Peyer's patch (tissue), 4 donors: ENCODE results near the gene MAP4K5. TPM values are rescaled to one million over a fixed set of nuclear protein-coding genes. Genes with fewer than 3 reads are reported as not detected.

Source experiments
- DNase-seq, 3 donors: peaks; one replicate each; pipeline ENCODE4 v3.0.0-alpha.2; 2017 to 2019
- H3K27ac ChIP-seq, 4 donors: fragments of 200-600 bp; sonication (generic); one replicate each; pipeline ENCODE4 v1.5.1; 2016 to 2019
- H3K27me3 ChIP-seq, 2 donors: fragments of 200-600 bp; sonication (generic); one replicate each; pipeline ENCODE4 v1.5.1; 2019
- H3K36me3 ChIP-seq, 3 donors: fragments of 200-600 bp; sonication (generic); one replicate each; pipeline ENCODE4 v1.5.1; 2016 to 2019
- H3K4me1 ChIP-seq, 4 donors: fragments of 200-600 bp; sonication (generic); one replicate each; pipeline ENCODE4 v1.5.1; 2016 to 2019
- H3K4me3 ChIP-seq, 4 donors: fragments of 200-600 bp; sonication (generic); 1 replicate in 3 of 4; 2 replicates in 1 of 4; pipeline ENCODE4 v1.5.1; 2016 to 2019; ENCODE audit warnings: mild to moderate bottlenecking in 1 of 4
- H3K9me3 ChIP-seq, 4 donors: fragments of 200-600 bp; sonication (generic); one replicate each; pipeline ENCODE4 v1.5.1; 2016 to 2019; ENCODE audit warnings: mild to moderate bottlenecking in 1 of 4
- POLR2A ChIP-seq, 2 donors: fragments of 450-650 bp; IDR thresholded peaks; one replicate each; pipeline ENCODE4 v1.5.1; 2017; ENCODE audit warnings: antibody characterized with exemption in 2 of 2, mild to moderate bottlenecking in 2 of 2, moderate library complexity in 2 of 2
- total RNA-seq, 4 donors: library from RNA; depleted of rRNA; stranded (reverse); fragments of >200 nt; gene quantifications; one replicate each; pipeline ENCODE4 v1.1.0, GENCODE V29; 2016
- TF ChIP-seq, protein P1 (sequence below), 6 experiments: fragments of 450-650 bp in 4 of 6; fragments of 200-600 bp in 2 of 6; sonication (generic) in 1 of 6; IDR thresholded peaks; one replicate each; pipeline ENCODE4 v1.5.1; 2017 to 2019; ENCODE audit warnings: antibody characterized with exemption in 6 of 6, mild to moderate bottlenecking in 3 of 6, moderate library complexity in 1 of 6

MAP4K5 gene
- total RNA-seq, 4 donors from 2014 or later, result 47.1 to 123 (median 78.4) TPM

DNA sequence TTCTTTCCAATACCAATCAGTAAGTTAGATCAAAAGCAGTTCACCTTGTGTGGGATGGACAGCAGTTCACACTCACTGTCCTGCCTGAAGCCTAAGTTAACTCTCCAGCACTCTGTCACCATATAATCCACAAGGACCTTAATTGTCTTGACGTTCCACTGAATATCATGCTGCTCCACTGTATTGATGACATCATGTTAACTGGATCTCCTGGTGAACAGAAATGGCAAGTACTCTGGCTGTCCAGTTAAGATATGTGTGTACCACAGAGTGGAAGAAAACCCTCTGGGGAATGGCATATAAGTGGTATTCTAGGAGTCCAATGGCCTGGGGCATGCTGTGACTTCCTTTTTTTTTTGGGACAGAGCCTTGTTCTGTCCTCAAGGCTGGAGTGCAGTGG lies 151.9 kb downstream of the MAP4K5 start:
- Histone ChIP-seq H3K9me3 (no peaks in the 10 kb centered on the region), H3K36me3 (no peaks in the 10 kb centered on the region), H3K27me3 (no peaks in the 10 kb centered on the region), H3K4me3 (no peak overlapping the region), H3K27ac (no peak overlapping the region), H3K4me1 (no peaks in the 10 kb centered on the region)
- TF ChIP-seq POLR2A (IDR thresholded peaks at IDR 0.05), result no peak
- TF ChIP-seq, protein P1, sequence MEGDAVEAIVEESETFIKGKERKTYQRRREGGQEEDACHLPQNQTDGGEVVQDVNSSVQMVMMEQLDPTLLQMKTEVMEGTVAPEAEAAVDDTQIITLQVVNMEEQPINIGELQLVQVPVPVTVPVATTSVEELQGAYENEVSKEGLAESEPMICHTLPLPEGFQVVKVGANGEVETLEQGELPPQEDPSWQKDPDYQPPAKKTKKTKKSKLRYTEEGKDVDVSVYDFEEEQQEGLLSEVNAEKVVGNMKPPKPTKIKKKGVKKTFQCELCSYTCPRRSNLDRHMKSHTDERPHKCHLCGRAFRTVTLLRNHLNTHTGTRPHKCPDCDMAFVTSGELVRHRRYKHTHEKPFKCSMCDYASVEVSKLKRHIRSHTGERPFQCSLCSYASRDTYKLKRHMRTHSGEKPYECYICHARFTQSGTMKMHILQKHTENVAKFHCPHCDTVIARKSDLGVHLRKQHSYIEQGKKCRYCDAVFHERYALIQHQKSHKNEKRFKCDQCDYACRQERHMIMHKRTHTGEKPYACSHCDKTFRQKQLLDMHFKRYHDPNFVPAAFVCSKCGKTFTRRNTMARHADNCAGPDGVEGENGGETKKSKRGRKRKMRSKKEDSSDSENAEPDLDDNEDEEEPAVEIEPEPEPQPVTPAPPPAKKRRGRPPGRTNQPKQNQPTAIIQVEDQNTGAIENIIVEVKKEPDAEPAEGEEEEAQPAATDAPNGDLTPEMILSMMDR (IDR thresholded peaks at IDR 0.05), result no peak
- no peak for DNase-seq

DNA sequence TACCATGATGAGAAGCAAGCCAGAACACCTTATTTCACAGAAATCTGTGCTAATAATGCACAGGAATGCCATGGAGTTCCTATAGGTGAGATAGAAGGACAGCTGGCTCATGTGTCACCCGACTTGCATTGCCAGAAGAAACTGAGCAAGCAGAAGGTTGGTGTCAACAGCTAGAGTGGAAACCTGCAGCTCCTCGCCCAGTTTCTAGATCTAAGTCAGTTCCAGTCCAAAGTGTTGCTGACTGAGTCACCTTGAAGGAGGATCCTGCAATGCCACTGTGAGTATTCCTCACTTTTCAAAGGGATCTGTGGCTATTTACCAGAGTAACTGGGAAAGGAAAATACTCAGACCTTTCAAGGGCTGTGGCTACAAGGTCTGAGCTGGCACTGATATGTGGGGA lies 152.8 kb downstream of the MAP4K5 start:
- no peak overlapping the region for H3K27ac ChIP-seq
- H3K4me3 ChIP-seq, result no peak overlapping the region
- H3K36me3 ChIP-seq, result no peaks in the 10 kb centered on the region
- no peak for DNase-seq
- TF ChIP-seq POLR2A (IDR thresholded peaks at IDR 0.05), result no peak
- TF ChIP-seq, protein P1 (IDR thresholded peaks at IDR 0.05), result no peak
- no peaks in the 10 kb centered on the region for H3K27me3 ChIP-seq
- H3K9me3 ChIP-seq, result no peaks in the 10 kb centered on the region
- H3K4me1 ChIP-seq, result no peaks in the 10 kb centered on the region

DNA sequence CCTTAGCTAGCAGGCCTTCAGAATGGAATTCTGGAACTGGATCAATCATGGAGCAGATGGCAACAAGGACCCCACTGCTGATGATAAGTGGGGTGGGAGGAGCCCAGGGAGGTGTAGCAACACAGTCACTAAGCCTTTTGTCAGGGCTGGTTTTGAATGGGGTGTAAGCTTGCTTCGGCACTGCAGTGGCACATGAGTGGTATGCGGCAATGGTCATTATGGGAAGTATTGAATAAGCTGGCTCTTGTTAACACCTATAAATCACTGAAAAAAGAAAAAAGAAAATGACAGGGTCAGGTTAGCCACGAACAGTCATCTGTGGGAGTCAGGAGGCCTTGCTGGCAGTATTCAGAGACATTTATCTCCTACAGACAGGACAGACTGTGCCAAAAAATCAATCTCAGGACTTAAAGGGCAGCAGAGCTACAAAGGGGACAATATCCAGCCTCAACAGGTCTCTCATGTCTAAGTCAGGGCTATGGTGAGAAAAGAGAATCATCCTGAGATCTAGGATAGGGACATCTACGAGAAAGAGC lies 154.8 kb downstream of the MAP4K5 start:
- H3K36me3 ChIP-seq, result no peaks in the 10 kb centered on the region
- no peak overlapping the region for H3K27ac ChIP-seq
- no peak for TF ChIP-seq POLR2A (IDR thresholded peaks at IDR 0.05)
- TF ChIP-seq, protein P1 (IDR thresholded peaks at IDR 0.05), result no peak
- no peaks in the 10 kb centered on the region for H3K9me3 ChIP-seq
- H3K4me3 ChIP-seq, result no peak overlapping the region
- H3K27me3 ChIP-seq, result no peaks in the 10 kb centered on the region
- H3K4me1 ChIP-seq, result no peaks in the 10 kb centered on the region
- DNase-seq, result no peak

DNA sequence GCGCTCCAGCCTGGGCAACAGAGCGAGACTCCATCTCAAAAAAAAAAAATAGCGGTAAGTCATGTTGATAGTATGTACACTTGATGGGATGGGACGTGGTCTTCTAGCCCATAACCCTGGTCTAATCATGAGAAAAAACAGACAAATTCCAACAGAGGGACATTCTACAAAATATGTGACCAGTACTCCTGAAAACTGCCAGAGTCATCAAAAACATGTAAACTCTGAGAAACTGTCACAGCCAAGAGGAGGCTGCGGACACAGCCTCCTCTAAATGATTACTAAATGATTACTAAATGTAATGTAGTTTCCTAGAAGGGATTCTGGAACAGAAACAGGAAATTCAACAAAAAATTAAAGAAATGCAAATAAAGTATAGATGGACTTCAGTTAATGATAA lies 156.6 kb downstream of the MAP4K5 start:
- Histone ChIP-seq H3K36me3 (no peaks in the 10 kb centered on the region), H3K4me3 (no peak overlapping the region), H3K9me3 (no peaks in the 10 kb centered on the region), H3K27me3 (no peaks in the 10 kb centered on the region), H3K4me1 (no peaks in the 10 kb centered on the region), H3K27ac (no peak overlapping the region)
- DNase-seq, result no peak
- TF ChIP-seq POLR2A (IDR thresholded peaks at IDR 0.05), result no peak
- TF ChIP-seq, protein P1 (IDR thresholded peaks at IDR 0.05), result no peak

DNA sequence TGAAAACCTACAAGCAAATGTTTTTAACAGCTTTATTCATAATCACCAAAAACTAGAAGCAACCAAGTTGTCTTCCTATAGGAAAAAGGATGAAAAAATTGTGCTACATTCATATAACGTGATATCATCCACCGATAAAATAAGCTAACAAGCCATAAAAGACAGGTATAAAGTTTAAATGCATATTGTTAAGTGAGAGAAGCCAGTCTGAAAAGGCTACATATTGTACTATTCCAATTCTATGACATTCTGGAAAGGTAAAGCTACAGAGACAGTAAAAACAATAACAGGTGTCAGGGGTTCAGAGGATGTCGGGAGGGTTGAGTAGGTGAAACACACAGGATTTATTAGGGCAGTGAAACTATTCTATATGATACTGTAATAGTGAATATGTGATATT lies 158.4 kb downstream of the MAP4K5 start:
- H3K4me1 ChIP-seq, result no peaks in the 10 kb centered on the region
- no peak overlapping the region for H3K4me3 ChIP-seq
- H3K27me3 ChIP-seq, result no peaks in the 10 kb centered on the region
- no peak for DNase-seq
- no peak overlapping the region for H3K27ac ChIP-seq
- H3K36me3 ChIP-seq, result no peaks in the 10 kb centered on the region
- no peaks in the 10 kb centered on the region for H3K9me3 ChIP-seq
- TF ChIP-seq, protein P1 (IDR thresholded peaks at IDR 0.05), result no peak
- no peak for TF ChIP-seq POLR2A (IDR thresholded peaks at IDR 0.05)

DNA sequence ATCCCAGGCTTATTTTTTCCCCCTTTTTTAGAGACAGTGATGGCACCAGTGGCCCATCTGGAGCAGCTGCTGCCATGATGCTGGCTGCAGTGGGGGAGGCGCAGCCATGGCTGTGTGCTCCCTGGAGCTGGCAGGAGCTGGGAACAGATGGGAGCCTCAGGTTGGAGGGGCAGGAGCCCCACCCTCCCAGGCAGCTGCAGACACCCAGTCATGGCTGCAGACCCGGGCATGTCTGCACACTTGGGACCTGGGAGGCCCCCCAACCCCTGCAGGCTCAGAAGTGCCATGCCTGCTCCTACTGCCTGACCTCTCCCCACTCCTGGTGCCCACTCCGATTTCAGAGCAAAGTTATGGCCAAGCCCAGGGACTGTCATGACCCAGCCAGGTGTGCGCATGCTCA lies 160.8 kb downstream of the MAP4K5 start:
- TF ChIP-seq POLR2A (IDR thresholded peaks at IDR 0.05), result no peak
- TF ChIP-seq, protein P1 (IDR thresholded peaks at IDR 0.05), result no peak
- H3K9me3 ChIP-seq, result no peaks in the 10 kb centered on the region
- no peaks in the 10 kb centered on the region for H3K27me3 ChIP-seq
- DNase-seq, result no peak
- H3K4me3 ChIP-seq, result no peak overlapping the region
- no peak overlapping the region for H3K27ac ChIP-seq
- H3K36me3 ChIP-seq, result no peaks in the 10 kb centered on the region
- no peaks in the 10 kb centered on the region for H3K4me1 ChIP-seq
